GM13976 (cell line): Measurements from ENCODE around the gene IPCEF1.

Experiments
- DNase-seq: peaks from one replicate; pipeline ENCODE4 v3.0.0; 2012; ENCODE audit warnings: low spot score
- CTCF ChIP-seq: IDR thresholded peaks from 2 replicates; pipeline ENCODE4 v1.5.1; 2012; ENCODE audit warnings: borderline replicate concordance, mild to moderate bottlenecking; ENCODE audit not compliant: insufficient read depth; ENCODE audit errors: extremely low read depth, missing control alignments, control extremely low read depth
- in situ Hi-C: fragments of 300-500 bp; cut with MboI; formaldehyde crosslinking; loops from one replicate; pipeline ENCODE4 v1.12.0; 2022; ENCODE audit warnings: low sequenced_read_pairs, mixed read lengths, inconsistent platforms; ENCODE audit not compliant: unreplicated experiment

IPCEF1 gene

DNA sequence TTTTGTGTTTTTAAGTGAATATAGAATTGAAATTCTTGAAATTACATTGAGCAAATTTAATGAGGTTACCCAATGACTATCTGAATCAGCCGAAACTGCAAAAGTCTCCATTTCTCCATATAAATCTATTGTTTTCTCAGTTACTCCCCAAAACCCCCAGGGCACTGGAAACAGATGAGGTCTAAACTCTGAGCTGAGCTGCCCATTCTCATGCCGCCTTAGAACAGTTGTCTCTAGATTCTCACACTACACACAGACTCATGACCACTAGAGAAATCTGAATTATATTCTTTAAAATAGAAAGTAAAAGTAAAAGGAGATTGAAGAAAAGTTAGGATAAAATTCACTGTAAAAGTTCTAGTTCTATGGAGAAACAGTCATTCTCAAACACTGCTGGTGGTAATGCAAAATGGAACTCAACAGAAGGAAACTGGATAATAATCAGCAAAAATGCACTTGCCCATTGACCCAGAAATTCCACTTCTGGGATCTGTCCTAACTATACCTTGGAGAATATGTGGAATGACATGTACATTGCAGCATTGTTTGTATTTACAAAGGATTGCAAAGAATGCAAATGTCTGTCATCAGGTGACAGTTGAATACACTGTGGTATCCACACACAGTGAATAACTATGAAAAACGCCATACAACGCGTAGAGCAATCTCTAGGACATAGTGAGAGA, 125.5 kb downstream of the IPCEF1 start:
- TF ChIP-seq CTCF = no peak
- no peak for DNase-seq
- in situ Hi-C loops = no loop called here

DNA sequence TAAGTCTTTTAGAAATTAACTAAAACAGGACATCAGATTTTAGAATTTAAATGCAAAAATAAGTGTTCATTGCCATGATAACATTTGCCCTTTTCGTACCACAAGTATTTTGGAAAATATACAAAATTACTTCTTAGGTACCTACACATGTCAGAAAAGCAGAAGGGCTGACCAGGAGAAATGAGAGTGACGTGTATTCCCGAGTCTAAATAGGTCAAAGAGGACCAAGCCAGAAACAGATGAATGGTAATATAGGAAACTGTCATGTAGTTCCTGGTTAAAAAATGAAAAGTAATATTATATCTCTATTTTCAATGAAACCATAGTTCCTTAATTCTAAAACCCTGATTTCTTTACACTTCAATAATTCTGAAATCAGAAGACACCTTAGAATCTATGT, 126.2 kb downstream of the IPCEF1 start:
- TF ChIP-seq CTCF = no peak
- in situ Hi-C loops = no loop called here
- no peak for DNase-seq

DNA sequence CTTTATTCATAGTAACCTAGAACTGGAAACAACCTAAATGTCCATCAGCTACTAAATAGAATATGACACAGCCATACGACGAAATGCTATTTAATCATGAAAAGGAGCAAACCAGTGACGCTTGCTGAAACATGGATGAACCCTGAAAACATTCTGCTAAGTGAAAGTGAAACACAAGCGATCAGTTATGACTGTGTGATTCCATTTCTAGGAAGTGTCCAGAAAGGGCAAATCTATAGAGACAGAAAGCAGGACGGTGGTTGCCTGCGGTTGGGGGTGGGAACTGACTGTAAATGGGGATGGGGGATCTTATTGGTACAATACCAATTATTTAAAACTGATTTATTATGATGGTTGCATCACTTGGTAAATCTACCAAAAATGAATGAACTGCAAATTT, 126.8 kb downstream of the IPCEF1 start:
- in situ Hi-C loops = no loop called here
- DNase-seq = peak; percentile 23
- no peak for TF ChIP-seq CTCF

DNA sequence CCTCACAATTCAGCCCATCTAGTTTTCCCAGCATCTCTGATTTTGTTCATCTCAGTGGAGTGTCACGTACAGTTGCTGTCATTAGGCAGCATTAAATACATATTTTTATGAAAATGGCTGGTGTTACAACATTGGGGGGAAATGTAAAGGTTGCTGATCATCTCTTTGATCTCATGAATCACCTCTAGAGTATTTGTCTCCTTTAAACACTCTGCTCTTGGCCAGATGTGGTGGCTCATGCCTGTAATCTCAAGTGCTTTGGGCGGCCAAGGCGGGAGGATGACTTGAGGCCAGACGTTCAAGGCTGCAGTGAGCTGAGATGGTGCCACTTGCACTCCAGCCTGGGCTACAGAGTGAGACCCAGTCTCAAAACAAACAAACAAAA, 128.1 kb downstream of the IPCEF1 start:
- no peak for TF ChIP-seq CTCF
- no peak for DNase-seq
- in situ Hi-C loops = no loop called here

- in situ Hi-C loops = no loop called here
- no peak for DNase-seq
- no peak for TF ChIP-seq CTCF
These were observed 128.6 kb downstream of the IPCEF1 start for GRCh38 chr6:154227862-154228520.

DNA sequence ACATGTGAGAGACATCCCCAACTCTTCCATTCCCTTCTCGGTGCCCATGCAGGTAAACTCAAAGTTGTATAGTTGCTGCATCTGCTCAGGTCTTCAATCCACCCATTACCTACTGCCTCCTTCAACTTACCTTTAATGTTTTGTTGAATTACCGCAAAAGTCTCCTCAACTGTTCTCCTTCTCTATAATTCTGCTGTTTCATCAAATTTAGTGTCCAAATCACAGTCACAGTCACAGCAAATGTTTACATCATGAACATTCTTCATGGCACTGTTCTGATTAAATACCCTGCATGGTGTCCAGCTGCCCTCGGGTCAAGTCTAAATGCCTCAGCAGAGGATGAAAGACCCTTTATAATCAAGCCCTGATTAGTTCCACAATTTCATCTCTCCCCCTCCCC, 130.1 kb downstream of the IPCEF1 start:
- no peak for DNase-seq
- in situ Hi-C loops = no loop called here
- TF ChIP-seq CTCF = no peak
